GM19324 (cell line): ENCODE measurements around the gene L3HYPDH.

ENCODE experiments used
- ATAC-seq: cut with Tn5 transposase; IDR thresholded peaks from one replicate; pipeline ENCODE4 v1.9.1; 2021; ENCODE audit warnings: mild to moderate bottlenecking, moderate library complexity; ENCODE audit not compliant: unreplicated experiment, low FRiP score

L3HYPDH gene

GRCh38 chr14:59483819-59484638 lies at the start of gene L3HYPDH, which contains the start of gene JKAMP:
TSS of gene L3HYPDH (minus strand) at chr14:59484408. CDS start at chr14:59484316, 92 bp downstream.
TSS of gene JKAMP (plus strand) at chr14:59484517. CDS start at chr14:59484590, 73 bp downstream.
- ATAC-seq, result peak; percentile 92

GRCh38 chr14:59532419-59532818 lies 48.2 kb upstream of the L3HYPDH start:
- no peak for ATAC-seq

GRCh38 chr14:59530349-59530748 lies 46.1 kb upstream of the L3HYPDH start:
- no peak for ATAC-seq

GRCh38 chr14:59529189-59529588 lies 45.0 kb upstream of the L3HYPDH start:
- ATAC-seq, result no peak

GRCh38 chr14:59520224-59520623 lies 36.0 kb upstream of the L3HYPDH start:
- no peak for ATAC-seq

GRCh38 chr14:59511916-59512575 lies 27.8 kb upstream of the L3HYPDH start:
- ATAC-seq, result no peak

- ATAC-seq, result no peak
Measured at GRCh38 chr14:59510966-59511365, 26.8 kb upstream of the L3HYPDH start.

- no peak for ATAC-seq
Measured at GRCh38 chr14:59510001-59510400, 25.8 kb upstream of the L3HYPDH start.

GRCh38 chr14:59509101-59509500 lies 24.9 kb upstream of the L3HYPDH start:
- ATAC-seq, result no peak

GRCh38 chr14:59507752-59508103 lies 23.5 kb upstream of the L3HYPDH start:
- peak; percentile 8 for ATAC-seq

GRCh38 chr14:59507063-59507751 lies 23.0 kb upstream of the L3HYPDH start:
- ATAC-seq, result peak; percentile 81

GRCh38 chr14:59503256-59503655 lies 19.0 kb upstream of the L3HYPDH start:
- ATAC-seq, result no peak

GRCh38 chr14:59500732-59501131 lies 16.5 kb upstream of the L3HYPDH start:
- no peak for ATAC-seq

GRCh38 chr14:59492384-59492783 lies 8.2 kb upstream of the L3HYPDH start:
- no peak for ATAC-seq

- no peak for ATAC-seq
Measured at GRCh38 chr14:59490756-59491155, 6.5 kb upstream of the L3HYPDH start.

- ATAC-seq, result peak; percentile 61
Measured at GRCh38 chr14:59484639-59485175, 499 bp upstream of the L3HYPDH start.

- no peak for ATAC-seq
Measured at GRCh38 chr14:59483363-59483762, 845 bp downstream of the L3HYPDH start.

- ATAC-seq, result no peak
Measured at GRCh38 chr14:59482541-59483331, 1.5 kb downstream of the L3HYPDH start.

GRCh38 chr14:59481871-59482540 lies 2.2 kb downstream of the L3HYPDH start:
- no peak for ATAC-seq

GRCh38 chr14:59481407-59481806 lies 2.8 kb downstream of the L3HYPDH start:
- no peak for ATAC-seq
